NB4 (cell line): ENCODE data around the gene PEF1.

Experiments
- DNase-seq: peaks from one replicate; pipeline ENCODE4 v3.0.0; 2010; ENCODE audit warnings: low read depth
- H3K4me3 ChIP-seq: one replicate; pipeline ENCODE4 v1.5.1; 2011; ENCODE audit warnings: mild to moderate bottlenecking, low read depth, low read length, moderate library complexity
- MYC ChIP-seq: IDR thresholded peaks from 2 replicates; pipeline ENCODE4 v1.6.1; 2011; ENCODE audit warnings: low read depth, low read length
- POLR2A ChIP-seq: IDR thresholded peaks from 2 replicates; pipeline ENCODE4 v1.6.1; 2011; ENCODE audit warnings: mild to moderate bottlenecking; ENCODE audit not compliant: insufficient read length; ENCODE audit errors: extremely low read depth
- TF ChIP-seq, protein P1 (sequence below): IDR thresholded peaks from 2 replicates; pipeline ENCODE4 v1.6.1; 2011; ENCODE audit warnings: low read depth, low read length
- TF ChIP-seq, protein P2 (sequence below): IDR thresholded peaks from one replicate; pipeline ENCODE4 v1.5.1; 2012; ENCODE audit warnings: low read depth, low read length

The PEF1 gene

DNA sequence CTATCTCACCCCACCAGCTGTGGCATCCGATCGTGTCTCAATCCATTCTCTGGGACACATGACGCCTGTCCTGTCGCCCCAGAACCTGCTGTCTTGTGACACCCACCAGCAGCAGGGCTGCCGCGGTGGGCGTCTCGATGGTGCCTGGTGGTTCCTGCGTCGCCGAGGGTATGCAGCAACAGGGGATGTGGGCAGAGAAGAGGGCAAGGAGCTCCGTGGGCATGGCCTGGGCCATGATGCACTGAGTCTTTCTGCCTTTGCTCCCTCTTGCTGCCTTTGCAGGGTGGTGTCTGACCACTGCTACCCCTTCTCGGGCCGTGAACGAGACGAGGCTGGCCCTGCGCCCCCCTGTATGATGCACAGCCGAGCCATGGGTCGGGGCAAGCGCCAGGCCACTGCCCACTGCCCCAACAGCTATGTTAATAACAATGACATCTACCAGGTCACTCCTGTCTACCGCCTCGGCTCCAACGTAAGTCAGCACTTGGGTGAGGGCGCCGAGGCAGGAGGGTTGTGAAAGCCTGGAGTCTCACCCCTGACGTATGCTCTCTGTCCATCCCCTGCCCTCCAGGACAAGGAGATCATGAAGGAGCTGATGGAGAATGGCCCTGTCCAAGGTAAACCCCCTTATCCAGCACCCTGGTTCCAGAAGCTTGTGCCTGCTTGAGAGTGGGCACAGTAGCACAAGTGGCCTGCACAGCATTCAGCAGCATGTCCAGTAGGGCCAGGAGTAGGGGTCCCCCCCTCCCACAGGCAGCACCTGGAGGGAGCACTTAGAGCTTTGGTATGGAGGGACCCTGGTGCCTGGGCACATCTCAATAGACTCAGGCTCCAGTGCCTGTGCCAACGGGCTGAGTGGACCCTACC lies 59.6 kb downstream of the PEF1 start:
- H3K4me3 ChIP-seq: no peak overlapping the region
- DNase-seq: no peak
- TF ChIP-seq, protein P1, sequence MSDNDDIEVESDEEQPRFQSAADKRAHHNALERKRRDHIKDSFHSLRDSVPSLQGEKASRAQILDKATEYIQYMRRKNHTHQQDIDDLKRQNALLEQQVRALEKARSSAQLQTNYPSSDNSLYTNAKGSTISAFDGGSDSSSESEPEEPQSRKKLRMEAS: no peak
- TF ChIP-seq POLR2A (no peak), MYC (no peak)

DNA sequence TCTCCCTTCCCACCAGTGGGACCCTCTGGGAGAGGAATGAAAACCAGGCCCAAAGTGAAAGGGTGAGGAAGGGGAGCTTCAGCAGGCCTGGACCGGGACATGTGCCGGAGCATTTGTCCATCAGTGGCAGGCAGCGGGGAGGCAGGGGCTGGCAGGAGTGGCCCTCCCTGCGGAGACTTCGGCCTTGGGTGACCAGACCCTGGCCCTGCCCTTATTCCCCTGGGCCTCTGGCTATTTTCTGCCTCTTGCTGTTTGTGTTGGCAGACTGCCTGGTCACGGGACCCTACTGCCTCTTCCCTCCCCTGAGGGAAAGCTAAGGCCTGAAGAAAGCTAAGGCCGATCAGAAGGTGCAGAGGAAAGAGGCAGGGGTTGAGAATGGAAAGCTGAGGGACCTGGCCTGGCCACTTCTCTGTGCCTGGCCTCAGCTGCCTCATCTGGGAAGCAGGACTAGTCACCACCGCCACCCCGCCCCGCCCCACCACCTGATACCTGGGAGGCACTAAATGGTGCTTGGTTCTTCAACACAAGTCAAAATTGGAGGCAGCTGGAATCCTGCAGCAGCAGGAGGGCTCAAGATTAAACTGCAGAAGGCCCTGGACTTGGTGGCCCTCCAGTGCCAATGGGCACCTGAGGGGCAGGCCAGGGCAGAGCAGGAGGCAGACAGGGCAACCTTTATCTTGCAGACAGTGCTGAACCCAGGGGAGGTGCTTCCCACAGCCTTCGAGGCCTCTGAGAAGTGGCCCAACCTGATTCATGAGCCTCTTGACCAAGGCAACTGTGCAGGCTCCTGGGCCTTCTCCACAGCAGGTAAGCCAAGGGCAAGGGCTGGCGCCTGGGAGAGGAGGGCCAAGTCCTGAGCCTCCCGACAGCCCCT lies 60.4 kb downstream of the PEF1 start:
- TF ChIP-seq, protein P1: no peak
- TF ChIP-seq, protein P2, sequence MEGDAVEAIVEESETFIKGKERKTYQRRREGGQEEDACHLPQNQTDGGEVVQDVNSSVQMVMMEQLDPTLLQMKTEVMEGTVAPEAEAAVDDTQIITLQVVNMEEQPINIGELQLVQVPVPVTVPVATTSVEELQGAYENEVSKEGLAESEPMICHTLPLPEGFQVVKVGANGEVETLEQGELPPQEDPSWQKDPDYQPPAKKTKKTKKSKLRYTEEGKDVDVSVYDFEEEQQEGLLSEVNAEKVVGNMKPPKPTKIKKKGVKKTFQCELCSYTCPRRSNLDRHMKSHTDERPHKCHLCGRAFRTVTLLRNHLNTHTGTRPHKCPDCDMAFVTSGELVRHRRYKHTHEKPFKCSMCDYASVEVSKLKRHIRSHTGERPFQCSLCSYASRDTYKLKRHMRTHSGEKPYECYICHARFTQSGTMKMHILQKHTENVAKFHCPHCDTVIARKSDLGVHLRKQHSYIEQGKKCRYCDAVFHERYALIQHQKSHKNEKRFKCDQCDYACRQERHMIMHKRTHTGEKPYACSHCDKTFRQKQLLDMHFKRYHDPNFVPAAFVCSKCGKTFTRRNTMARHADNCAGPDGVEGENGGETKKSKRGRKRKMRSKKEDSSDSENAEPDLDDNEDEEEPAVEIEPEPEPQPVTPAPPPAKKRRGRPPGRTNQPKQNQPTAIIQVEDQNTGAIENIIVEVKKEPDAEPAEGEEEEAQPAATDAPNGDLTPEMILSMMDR: no peak
- TF ChIP-seq POLR2A: no peak
- TF ChIP-seq MYC: no peak
- no peak for DNase-seq
- no peak overlapping the region for H3K4me3 ChIP-seq

DNA sequence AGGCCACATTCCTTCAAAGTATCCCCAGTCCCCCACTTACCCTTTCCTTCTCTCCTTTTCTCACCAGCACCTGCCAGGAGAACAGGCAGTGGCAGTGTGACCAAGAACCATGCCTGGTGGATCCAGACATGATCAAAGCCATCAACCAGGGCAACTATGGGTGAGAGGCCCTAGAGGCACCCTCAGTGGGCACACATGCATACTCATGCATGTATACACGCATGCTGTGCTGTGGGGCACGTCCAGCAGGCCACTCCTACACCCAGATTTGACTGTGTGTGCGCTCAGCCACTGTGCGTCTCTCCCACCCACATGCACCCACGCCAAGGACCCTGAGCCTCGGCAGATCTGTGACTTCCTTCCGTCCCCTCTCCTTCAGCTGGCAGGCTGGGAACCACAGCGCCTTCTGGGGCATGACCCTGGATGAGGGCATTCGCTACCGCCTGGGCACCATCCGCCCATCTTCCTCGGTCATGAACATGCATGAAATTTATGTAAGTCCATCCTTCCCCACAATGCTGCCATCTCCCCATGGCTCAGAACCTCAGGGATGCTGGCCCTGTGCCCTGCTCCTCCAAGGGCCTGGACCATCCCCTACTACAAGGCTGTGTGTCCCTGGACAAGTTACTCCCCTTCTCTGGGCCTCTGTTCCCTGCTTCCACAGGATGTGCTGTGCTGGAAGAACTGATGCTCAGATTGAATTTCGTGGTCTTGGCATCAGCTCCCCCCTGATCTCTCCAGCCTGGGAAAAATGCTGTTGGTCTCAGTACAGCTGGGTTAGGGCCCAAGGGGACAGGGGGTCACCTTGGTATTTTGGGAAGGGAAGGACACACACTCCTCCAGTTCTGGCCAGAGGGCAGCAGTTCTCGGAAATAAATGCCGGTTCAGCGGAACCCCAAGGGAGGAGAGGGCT lies 61.3 kb downstream of the PEF1 start:
- DNase-seq: no peak
- H3K4me3 ChIP-seq: no peak overlapping the region
- TF ChIP-seq, protein P2: no peak
- TF ChIP-seq POLR2A (no peak), MYC (no peak)
- TF ChIP-seq, protein P1: no peak

DNA sequence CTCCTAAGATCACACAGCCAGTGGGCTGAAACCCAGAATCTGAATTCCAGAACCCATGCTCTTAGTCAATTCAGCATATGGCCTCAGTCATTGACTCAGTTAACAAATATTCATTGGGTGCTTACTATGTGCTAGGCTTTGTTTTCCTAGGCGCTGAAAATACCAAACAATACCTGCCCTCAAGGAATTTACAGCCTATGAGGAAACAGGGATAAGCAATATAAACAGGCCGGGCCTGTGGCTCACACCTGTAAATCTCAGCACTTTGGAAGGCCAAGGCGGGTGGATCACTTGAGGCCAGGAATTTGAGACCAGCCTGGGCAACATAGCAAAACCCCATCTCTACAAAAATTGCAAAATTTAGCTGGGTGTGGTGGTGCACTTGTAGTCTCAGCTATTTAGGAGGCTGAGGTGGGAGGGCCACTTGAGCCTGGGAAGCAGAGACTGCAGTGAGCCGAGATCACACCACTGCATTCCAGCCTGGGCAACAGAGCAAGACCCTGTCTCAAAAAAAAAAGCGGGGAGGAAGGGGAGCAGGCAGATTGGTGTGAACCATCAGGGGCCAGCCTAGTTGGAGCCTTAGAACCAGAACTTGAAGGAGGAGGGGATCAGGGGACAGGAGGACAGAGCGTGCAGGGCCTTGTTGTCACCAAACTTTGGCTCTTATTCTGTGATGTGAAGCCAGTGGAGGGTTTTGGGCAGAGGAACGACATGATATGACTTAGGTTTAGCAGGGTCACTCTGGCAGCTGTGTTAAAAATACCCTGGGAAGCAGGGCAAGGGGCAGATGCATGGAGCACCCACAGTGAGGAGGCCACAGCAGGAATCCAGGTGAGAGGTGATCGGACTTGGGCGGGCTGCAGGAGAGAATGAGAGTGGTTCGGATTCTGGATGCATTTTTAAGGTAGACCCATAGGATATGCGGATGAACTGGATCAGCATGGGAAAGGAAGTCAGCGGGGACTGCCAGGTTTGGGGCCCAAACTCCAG lies 62.6 kb downstream of the PEF1 start:
- TF ChIP-seq, protein P1: no peak
- TF ChIP-seq POLR2A (no peak), MYC (no peak)
- TF ChIP-seq, protein P2: no peak
- no peak overlapping the region for H3K4me3 ChIP-seq
- no peak for DNase-seq

DNA sequence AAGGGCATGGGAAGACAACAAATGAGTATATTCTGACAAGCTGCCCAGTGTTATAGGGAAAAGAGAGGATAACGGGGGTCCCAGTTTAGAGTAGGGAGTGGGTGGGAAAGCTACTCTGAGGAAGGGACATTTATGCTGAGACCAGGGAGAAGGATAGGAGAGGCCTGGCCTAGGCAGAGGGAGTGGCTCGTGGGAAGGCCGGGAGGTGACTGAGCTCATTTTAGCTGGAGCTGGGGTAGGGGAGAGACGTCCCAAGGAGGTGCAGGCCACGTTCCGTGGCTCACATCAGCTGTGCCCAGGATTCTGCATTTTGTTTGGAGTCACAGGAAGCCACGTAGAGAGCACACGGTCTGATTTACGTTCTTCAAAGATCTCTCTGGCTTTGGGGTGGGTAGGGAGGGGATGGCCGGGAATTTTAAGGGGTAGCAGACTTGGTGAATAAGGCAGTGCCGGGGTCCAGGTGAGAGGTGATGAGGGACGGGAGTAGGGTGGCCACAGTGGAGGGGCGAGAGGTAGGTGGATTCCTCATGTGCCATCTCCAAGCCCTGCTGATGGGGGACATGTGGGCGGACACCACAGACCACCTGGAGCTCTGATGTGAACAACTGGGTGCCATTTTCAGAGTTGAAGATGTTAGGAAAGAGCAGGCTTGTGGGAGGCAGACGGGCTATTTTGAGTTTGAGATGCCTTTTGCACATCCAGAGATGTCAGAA lies 63.6 kb downstream of the PEF1 start:
- DNase-seq: no peak
- H3K4me3 ChIP-seq: no peak overlapping the region
- TF ChIP-seq, protein P1: no peak
- TF ChIP-seq MYC (no peak), POLR2A (no peak)
- TF ChIP-seq, protein P2: no peak
